ENCODE measurements around the gene SNX5. TPM values are rescaled to one million over a fixed set of nuclear protein-coding genes. Genes with fewer than 3 reads are reported as not detected.

Gene SNX5
- total and polyA plus RNA-seq, 2 of the 13 experiments (the other 11 are each of a cell fraction or from before 2014, with no cell fraction given), result 664 to 1,040 TPM

- H3K4me2 ChIP-seq (ENCODE audit: low read depth, low read length), result peak overlapping the region; percentile 64
- H3K36me3 ChIP-seq (replicated peaks in 1 of 2; ENCODE audit: control insufficient read depth in 1 of 2, insufficient read depth in 2 of 2, low read length in 2 of 2), result no peaks in the 10 kb centered on the region
- H3K27me3 ChIP-seq (ENCODE audit: control insufficient read depth in 1 of 2, insufficient read depth in 2 of 2, low read length in 2 of 2), result no peaks in the 10 kb centered on the region; a peak in 1 of 5 replicates
- DNase-seq (ENCODE audit: low spot score), result peak; percentile 99
- H4K20me1 ChIP-seq (ENCODE audit: insufficient read depth, low read length), result no peaks in the 10 kb centered on the region
- H3K9me3 ChIP-seq (ENCODE audit: low read length), result no peaks in the 10 kb centered on the region
- in situ Hi-C loops (cut with HindIII; ENCODE audit: extremely low pct_ligation_motif_present, low pct_unique_long_range_greater_than_20kb), result no loop called here
- peak overlapping the region in 1 of 3 experiments; percentile 10; a peak in 1 of 6 replicates for H3K4me3 ChIP-seq (replicated peaks in 1 of 3; ENCODE audit: insufficient read depth in 1 of 3, low read depth in 2 of 3, low read length in 3 of 3)
- H3K4me1 ChIP-seq (ENCODE audit: insufficient read depth, low read length), result peaks cover 70% of the 10 kb centered on the region
- peak overlapping the region; percentile 14 for H3K27ac ChIP-seq (ENCODE audit: extremely low read length, insufficient read depth, low read length)
- no peak overlapping the region; the same call in 1 of the 2 replicates for H3K9ac ChIP-seq (ENCODE audit: insufficient read depth, low read depth, low read length)
- no peak overlapping the region for H2AFZ ChIP-seq (ENCODE audit: low read length)
- no peaks in the 10 kb centered on the region for H3K79me2 ChIP-seq (ENCODE audit: insufficient read depth, low read length)
- peak; percentile 89 for ATAC-seq
- BruUV-seq (replicated peaks), result no TSS peak
- POLR2A ChIA-PET, result interaction anchor here (0.9 to 21.6 kb wide), 15 partner anchors 11 to 327 kb away, joined by 3 to 724 read pairs (median 6); partner anchors contain the start of genes DSTN and RRBP1
- CTCF ChIA-PET (ENCODE audit: low intra/inter-chr PET ratio, low total read pairs), result interaction anchor here (0.9 to 2.7 kb wide), 4 partner anchors 90 to 360 kb away, joined by 3 to 29 read pairs (median 12); no protein-coding TSS in a partner anchor
- intact Hi-C loops (cut with micrococcal nuclease; ENCODE audit: unreplicated experiment), result loop anchor here (1.0 to 5.0 kb wide), 10 partner anchors 15 to 360 kb away; no protein-coding TSS in a partner anchor
- WGBS (ENCODE audit: low lambda C conversion rate), result 2% methylated on average over 3 of the region's 3 CpGs
- FAIRE-seq, result peak; percentile 94
- no peak for TF ChIP-seq ZNF235 (CRISPR knock-in tag; IDR thresholded peaks at IDR 0.05; ENCODE audit: borderline replicate concordance)
- peak; percentile 68; the same call in 1 of the 2 replicates for TF ChIP-seq ZZZ3 (CRISPR knock-in tag; IDR thresholded peaks at IDR 0.05; ENCODE audit: borderline replicate concordance)
- TF ChIP-seq TFDP1 (CRISPR knock-in tag; IDR thresholded peaks at IDR 0.05; ENCODE audit: borderline replicate concordance), result 0 out of 2 replicates have a peak, but pooled peaks have one; percentile 1
- TF ChIP-seq CC2D1A (CRISPR knock-in tag; IDR thresholded peaks at IDR 0.05), result no peak
- peak; percentile 89 for TF ChIP-seq TARDBP (CRISPR knock-in tag; IDR thresholded peaks at IDR 0.05)
- peak; percentile 88 for TF ChIP-seq GTF3A (CRISPR knock-in tag; conservative IDR thresholded peaks at IDR 0.05)
- TF ChIP-seq ZNF225 (CRISPR knock-in tag; IDR thresholded peaks at IDR 0.05), result no peak
- TF ChIP-seq ZNF382 (CRISPR knock-in tag; IDR thresholded peaks at IDR 0.05; ENCODE audit: borderline replicate concordance), result no peak
- TF ChIP-seq JUN (CRISPR knock-in tag; IDR thresholded peaks at IDR 0.05), result peak; percentile 94; the same call in 1 of the 2 replicates
- 0 out of 2 replicates have a peak, but pooled peaks have one; percentile 36 for TF ChIP-seq ZNF276 (CRISPR knock-in tag; IDR thresholded peaks at IDR 0.05; ENCODE audit: low read depth)
- TF ChIP-seq NCOA5 (CRISPR knock-in tag; IDR thresholded peaks at IDR 0.05), result no peak
- TF ChIP-seq ZFP82 (CRISPR knock-in tag; IDR thresholded peaks at IDR 0.05; ENCODE audit: borderline replicate concordance), result no peak
- peak; percentile 59; the same call in 1 of the 2 replicates for TF ChIP-seq GATA4 (IDR thresholded peaks at IDR 0.05; ENCODE audit: borderline replicate concordance, low read depth)
- peak; percentile 91; the same call in 1 of the 2 replicates for TF ChIP-seq ZNF766 (CRISPR knock-in tag; IDR thresholded peaks at IDR 0.05; ENCODE audit: borderline replicate concordance)
- no peak for TF ChIP-seq TEF (CRISPR knock-in tag; IDR thresholded peaks at IDR 0.05)
- peak; percentile 90 for TF ChIP-seq DNMT3B (CRISPR knock-in tag; conservative IDR thresholded peaks at IDR 0.05)
- TF ChIP-seq ATF7-NPFF (CRISPR knock-in tag; IDR thresholded peaks at IDR 0.05; ENCODE audit: low read depth), result no peak
- TF ChIP-seq ZNF414 (CRISPR knock-in tag; IDR thresholded peaks at IDR 0.05), result no peak; the same call in 1 of the 2 replicates
- no peak for TF ChIP-seq CCAR2 (optimal IDR thresholded peaks at IDR 0.05; ENCODE audit: low read depth, low read length)
- peak; percentile 89; the same call in 1 of the 2 replicates for TF ChIP-seq ZNF788 (CRISPR knock-in tag; IDR thresholded peaks at IDR 0.05; ENCODE audit: borderline replicate concordance)
Measured at GRCh38 chr20:17896771-17897369, 71.7 kb downstream of the SNX5 start.
